ENCODE measurements around the gene CTNNBL1. TPM values are rescaled to one million over a fixed set of nuclear protein-coding genes. Genes with fewer than 3 reads are reported as not detected.

CTNNBL1 gene
- total RNA-seq, 1 experiment from 2014 or later = 55.4 TPM

GRCh38 chr20:37863289-37863688 is 169.5 kb downstream of the CTNNBL1 start (continued):
- no peak for TF ChIP-seq REST (IDR thresholded peaks at IDR 0.05; ENCODE audit: low read depth)

GRCh38 chr20:37864298-37864697 is 170.5 kb downstream of the CTNNBL1 start:
- Histone ChIP-seq H3K27me3 (ENCODE audit: insufficient read depth, low read length) (no peaks in the 10 kb centered on the region), H2AFZ (ENCODE audit: low read depth, low read length, poor library complexity, severe bottlenecking) (no peak overlapping the region), H3K4me2 (ENCODE audit: low read length) (no peak overlapping the region), H3K9me3 (ENCODE audit: control insufficient read depth in 1 of 2, insufficient read depth in 1 of 2, low read depth in 1 of 2, low read length in 2 of 2) (no peaks in the 10 kb centered on the region), H3K27ac (ENCODE audit: low read depth, low read length) (no peak overlapping the region), H3K79me2 (ENCODE audit: insufficient read depth, low read length) (no peaks in the 10 kb centered on the region), H3K36me3 (ENCODE audit: control insufficient read depth in 1 of 2, insufficient read depth in 2 of 2, low read length in 2 of 2) (no peaks in the 10 kb centered on the region; a peak in 2 of 4 replicates), H3K4me3 (replicated peaks in 1 of 2; ENCODE audit: low read depth in 1 of 2, low read length in 2 of 2) (no peak overlapping the region), H3K4me1 (ENCODE audit: control insufficient read depth in 1 of 2, insufficient read depth in 2 of 2, low read length in 2 of 2) (no peaks in the 10 kb centered on the region), H3K9ac (ENCODE audit: low read length) (no peak overlapping the region), H4K20me1 (ENCODE audit: insufficient read depth) (no peaks in the 10 kb centered on the region), H3K9me2 (ENCODE audit: insufficient read depth) (no peaks in the 10 kb centered on the region)
- CTCF ChIA-PET = no interaction called here
- BruUV-seq (replicated peaks) = no TSS peak
- RAD21 ChIA-PET (ENCODE audit: low non-redundant PET in 1 of 2, low total read pairs in 2 of 2, uncharacterized antibody in 2 of 2, unreplicated experiment in 2 of 2) = no interaction called here
- POLR2A ChIA-PET = no interaction called here
- intact Hi-C loops (cut with micrococcal nuclease) = no loop called here
- ATAC-seq = no peak
- no peak for DNase-seq (ENCODE audit: low read depth, low spot score)
- TF ChIP-seq MAX (IDR thresholded peaks at IDR 0.05) = no peak
- no peak for TF ChIP-seq JUND (IDR thresholded peaks at IDR 0.05)
- TF ChIP-seq EGR1 (IDR thresholded peaks at IDR 0.05; ENCODE audit: low read depth) = no peak
- TF ChIP-seq CTCF (IDR thresholded peaks at IDR 0.05 in 2 of 3, conservative IDR thresholded peaks at IDR 0.05 in 1 of 3; ENCODE audit: borderline replicate concordance in 1 of 3, insufficient read depth in 1 of 3, low read depth in 2 of 3, low read length in 2 of 3) = no peak
- no peak for TF ChIP-seq ELF1 (IDR thresholded peaks at IDR 0.05; ENCODE audit: borderline replicate concordance, low read depth)
- TF ChIP-seq RAD21 (IDR thresholded peaks at IDR 0.05; ENCODE audit: low read depth) = no peak
- TF ChIP-seq CEBPB (IDR thresholded peaks at IDR 0.05; ENCODE audit: low read depth) = no peak
- TF ChIP-seq POLR2AphosphoS5 (IDR thresholded peaks at IDR 0.05; ENCODE audit: low read depth, low read length) = no peak
- TF ChIP-seq REST (IDR thresholded peaks at IDR 0.05; ENCODE audit: low read depth) = no peak
- no peak for TF ChIP-seq ZNF274 (IDR thresholded peaks at IDR 0.05; ENCODE audit: low read depth, low read length)
- TF ChIP-seq YY1 (IDR thresholded peaks at IDR 0.05; ENCODE audit: extremely low read depth, insufficient replicate concordance, low read depth, low read length) = no peak
- no peak for TF ChIP-seq EZH2 (IDR thresholded peaks at IDR 0.05)
- no peak for TF ChIP-seq SP1 (IDR thresholded peaks at IDR 0.05; ENCODE audit: low read depth)
- TF ChIP-seq CBX3 (IDR thresholded peaks at IDR 0.05; ENCODE audit: low read depth) = no peak
- no peak for TF ChIP-seq EZH2phosphoT487 (IDR thresholded peaks at IDR 0.05; ENCODE audit: borderline replicate concordance)
- TF ChIP-seq ZFX (IDR thresholded peaks at IDR 0.05) = no peak
- no peak for TF ChIP-seq SRF (IDR thresholded peaks at IDR 0.05; ENCODE audit: low read depth)
- no peak for TF ChIP-seq POLR2A (IDR thresholded peaks at IDR 0.05; ENCODE audit: borderline replicate concordance, extremely low read depth, insufficient read depth, insufficient read length)
- no peak for TF ChIP-seq SIN3A (IDR thresholded peaks at IDR 0.05; ENCODE audit: low read depth)

Data from HCT116 (cell line).